8988T (cell line): ENCODE results near the gene PLA2G2E.

Experiments used
- DNase-seq: peaks from one replicate; pipeline ENCODE4 v3.0.0; 2011

The PLA2G2E gene

DNA sequence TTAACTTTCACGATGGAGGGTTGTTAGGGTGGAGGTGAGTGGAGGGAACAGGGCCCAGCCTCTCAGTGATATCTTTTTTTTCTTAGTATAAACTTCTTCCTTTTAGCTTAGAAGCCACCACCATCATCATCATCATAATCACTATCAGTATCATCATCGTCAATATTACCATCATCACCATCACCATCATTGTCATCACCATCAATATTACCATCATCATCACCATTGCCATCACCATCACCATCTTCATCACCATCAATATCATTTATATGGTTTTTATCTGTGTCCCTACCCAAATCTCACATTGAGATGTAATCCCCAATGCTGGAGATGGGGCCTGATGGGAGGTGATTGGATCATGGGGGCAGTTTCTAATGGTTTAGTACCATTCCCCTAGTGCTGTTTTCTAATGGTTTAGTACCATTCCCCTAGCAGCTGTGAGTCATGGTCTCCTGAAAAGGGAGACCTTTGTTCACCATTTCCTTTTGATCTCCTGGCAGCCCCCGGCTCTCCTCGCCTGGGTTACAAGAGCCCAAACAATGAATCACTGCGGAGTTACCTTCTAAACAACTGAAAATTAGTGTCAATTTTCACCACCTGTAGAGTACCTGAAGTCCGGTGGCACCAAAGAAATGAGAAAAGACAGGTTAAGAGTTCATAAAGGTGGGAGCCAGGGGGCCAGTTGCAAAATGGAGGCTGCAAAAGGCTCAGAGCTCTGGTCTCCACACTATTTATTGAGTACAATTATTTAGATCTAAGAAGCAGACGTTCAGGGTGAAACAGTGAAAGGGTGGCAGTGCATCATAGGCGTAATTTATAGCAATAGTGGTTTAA is 3.1 kb upstream of the PLA2G2E start:
- no peak for DNase-seq

DNA sequence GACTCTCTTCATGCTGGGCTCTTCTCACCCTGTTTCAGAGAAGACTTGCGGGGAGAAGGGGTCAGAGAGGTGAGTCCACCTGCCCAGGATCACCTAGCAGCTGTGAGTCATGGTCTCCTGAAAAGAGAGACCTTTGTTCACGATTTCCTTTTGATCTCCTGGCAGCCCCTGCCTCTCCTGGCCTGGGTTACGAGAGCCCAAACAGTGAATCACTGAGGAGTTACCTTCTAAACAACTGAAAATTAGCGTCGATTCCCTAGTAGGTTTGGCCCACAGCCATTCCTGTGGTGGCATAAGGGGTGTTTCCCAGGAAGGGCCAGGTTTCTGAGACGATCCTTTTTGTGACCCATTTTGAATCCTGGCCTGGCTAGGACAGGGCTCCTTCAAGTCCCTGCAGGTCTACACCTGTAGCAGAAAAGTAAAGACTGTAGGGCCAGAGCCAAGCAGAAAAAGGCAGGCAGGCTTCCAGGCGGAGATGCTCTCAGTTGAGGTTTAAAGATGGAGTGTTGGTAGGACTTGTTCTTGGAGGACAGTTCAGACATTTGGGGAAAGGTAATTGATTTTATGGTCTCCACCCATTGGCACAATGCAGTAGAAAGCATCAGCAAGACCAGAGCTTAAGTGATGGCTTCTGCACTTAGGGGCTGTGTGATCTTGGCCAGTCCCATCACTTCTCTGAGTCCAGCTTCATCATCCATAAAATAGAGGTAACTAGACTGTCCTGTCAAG is 2.1 kb upstream of the PLA2G2E start:
- no peak for DNase-seq

DNA sequence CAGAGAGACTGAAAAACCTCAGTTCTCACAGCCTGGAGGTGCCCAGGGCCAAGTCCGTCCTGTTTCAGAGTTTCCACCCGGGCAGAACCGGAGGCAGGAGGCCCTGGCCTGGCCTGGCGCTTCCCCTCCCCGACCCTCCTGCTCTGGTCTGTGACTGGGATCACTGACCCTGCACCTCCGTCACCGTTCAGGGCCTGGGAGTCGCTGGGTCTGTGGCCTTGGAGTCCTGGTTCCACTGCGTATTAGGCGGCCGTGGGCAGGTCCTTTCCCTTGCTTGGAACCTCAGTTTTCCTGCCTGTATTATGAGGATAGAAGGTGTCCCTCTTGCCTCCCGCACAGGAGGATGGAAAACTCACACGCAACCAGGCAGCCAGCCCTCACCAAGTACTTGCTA is 533 bp upstream of the PLA2G2E start:
- DNase-seq = no peak

DNA sequence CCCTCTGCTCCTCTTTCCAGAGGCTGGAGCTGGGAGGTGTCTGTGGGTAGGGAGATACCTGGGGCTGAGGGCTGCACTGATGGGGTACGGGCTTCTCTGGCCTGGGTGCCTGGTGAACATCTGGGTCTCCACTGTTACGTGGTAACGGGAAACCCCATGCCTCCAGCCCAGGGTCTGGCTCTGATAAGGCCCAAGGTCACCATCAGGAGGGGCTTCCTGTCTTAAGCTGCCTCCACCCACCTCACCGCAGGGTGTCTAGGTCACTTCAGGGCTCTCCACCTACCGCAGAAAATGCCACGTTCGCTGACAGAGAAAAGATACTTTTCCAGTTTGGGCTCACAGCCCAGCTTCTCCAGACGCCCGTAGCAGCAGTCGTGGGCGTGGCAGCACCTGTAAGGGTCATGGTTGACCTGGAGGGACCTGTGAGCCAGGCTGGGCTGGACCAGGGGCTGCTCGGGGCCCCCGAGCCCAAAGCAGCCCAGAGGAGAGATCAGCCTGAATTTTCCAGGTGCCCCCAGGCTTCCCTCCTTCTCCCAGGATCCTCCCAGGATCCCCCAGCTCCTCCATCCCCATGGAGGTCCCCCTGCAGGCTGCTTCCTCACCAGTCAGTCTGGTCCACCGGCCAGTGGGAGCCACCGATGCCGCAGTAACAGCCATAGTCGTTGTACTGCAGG is 1.3 kb downstream of the PLA2G2E start:
- no peak for DNase-seq

DNA sequence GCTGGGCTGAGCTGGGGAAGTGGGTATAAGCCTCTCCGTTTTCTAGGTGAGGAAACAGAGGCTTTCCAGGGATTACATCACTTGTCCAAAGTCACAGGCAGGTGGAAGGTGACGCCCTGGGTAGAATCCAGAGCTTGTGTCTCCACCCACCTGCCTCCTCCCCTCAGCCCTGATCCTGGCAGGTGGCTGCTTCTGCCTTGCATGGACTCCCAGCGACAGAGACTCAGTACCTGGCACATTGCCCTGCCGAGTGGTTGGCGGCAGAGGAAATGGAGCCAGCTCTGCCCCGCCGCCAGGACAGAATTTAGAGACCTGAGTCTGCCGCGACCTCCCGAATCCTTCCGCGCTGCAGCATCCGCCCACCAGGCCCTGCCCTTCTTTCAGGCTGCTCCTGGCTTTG is 2.1 kb downstream of the PLA2G2E start:
- no peak for DNase-seq

DNA sequence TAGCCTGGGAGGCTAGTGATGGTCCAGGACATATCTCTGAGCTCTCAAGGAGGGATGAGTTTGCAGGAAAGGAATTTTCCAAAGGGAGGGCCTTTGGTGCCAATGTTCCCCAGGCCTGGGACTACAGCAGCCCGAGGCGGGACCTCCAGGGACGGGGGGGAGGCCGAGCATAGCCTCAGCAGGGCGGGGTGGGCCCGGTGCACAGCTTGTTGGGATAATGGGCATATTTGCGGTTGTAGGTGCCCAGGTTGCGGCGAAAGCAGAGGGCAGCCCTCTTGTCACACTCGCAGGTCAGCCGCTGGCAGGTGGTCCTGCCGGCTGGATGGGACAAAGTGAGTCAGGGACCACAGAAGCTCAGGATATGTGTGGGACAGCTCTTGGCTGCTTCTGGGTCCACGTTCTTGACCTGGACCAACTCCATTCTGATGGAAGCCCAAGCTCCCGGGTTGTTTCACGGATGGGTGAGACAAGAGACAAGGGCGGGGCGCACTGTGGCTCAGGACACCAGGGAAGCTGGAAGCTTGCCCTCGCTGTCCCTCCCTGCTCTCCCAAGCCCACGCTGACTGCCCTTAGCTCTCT is 3.2 kb downstream of the PLA2G2E start:
- DNase-seq = no peak

DNA sequence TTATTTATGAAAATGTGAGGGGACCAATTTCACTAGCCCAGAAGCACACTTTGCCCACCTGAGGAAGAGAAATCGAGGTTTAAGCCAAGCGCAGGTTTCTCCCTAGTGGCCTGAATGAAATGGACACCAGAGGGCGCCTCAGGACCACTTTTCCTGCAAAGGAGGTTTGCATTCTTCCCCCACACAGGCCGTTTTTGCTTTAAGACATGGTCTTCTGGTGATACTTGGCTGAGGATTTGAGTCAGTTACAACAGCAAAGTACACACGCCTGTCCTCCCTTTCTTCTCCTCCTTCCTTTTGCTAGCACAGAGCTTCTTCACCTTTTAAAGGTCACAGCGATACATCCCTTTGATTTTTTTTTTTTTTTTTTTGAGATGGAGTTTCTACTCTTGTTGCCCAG is 5.4 kb downstream of the PLA2G2E start:
- DNase-seq = peak; percentile 60

DNA sequence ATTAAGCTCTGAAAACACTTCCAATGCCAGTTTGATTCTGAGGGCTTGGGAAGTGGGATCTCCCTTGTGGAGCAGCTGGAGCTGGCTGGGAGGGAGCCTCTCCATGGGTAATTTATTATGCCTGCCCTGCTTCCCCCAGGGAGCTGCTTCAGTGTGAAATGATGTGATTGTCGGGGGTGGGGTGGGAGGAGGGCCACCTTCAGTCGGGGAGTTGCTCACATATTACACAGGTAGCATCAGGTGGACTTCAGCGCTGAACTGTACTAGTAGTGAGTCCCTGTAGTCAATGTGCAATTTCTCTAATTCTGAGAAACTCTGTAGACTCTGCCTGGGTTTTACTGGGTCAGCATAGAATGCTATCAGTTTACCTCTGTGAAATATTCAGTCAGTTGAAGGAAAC is 12.8 kb downstream of the PLA2G2E start:
- DNase-seq = no peak

DNA sequence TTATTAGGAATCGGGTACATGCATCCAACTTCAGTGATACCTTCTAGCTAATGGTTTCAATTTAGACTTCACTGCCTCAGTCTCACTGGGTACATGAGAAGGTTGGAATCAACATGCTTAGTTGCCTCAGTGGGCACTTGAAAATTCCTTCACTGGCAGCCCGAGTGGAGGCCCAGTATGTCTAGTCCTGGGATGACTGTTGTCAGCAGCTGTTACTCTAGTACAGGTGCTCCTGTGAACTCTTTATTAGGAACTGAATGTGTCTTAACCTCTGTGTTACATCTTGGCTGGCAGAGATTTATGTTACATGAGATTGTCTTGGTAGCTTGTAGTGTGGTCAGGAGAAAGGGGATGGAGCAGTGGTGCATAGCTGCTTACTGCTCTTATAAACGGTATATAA is 13.4 kb downstream of the PLA2G2E start:
- DNase-seq = no peak

DNA sequence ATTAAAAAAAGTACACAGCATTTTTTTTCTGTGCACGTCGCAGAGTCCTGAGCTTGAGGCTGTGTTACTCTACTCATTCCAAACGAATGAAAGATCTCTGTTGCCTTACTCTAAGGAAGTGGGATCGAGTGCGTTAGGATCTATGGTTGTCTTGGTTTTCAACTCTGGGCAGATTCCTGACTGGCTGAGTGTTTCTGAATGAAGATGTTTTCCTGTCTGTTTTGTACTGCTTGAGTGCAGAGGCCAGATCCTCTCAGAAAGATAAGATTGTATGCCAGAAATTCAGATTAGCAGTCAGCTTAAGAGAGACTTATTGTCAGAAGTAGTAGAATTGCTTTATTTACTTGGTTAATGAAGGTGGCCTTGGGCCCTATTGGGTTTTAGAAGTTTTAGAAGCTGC is 14.0 kb downstream of the PLA2G2E start:
- no peak for DNase-seq

DNA sequence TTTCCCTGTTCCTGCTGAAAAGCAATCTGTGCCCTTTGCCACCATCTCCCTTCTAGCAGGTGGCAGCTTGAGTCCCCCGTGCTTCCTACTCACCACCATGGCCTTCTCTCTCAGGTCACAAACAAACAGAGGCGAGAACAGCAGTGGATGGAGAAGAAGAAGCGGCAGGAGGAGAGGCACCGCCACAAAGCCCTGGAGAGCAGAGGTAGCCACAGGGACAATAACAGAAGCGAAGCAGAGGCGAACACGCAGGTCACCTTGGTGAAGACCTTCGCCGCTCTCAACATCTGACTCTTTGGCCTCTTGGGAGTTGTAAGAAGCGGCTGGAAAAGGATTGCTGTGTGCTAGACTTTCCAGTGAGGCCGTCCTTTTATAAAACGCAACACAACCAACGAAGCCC is 16.0 kb downstream of the PLA2G2E start:
- DNase-seq = no peak

DNA sequence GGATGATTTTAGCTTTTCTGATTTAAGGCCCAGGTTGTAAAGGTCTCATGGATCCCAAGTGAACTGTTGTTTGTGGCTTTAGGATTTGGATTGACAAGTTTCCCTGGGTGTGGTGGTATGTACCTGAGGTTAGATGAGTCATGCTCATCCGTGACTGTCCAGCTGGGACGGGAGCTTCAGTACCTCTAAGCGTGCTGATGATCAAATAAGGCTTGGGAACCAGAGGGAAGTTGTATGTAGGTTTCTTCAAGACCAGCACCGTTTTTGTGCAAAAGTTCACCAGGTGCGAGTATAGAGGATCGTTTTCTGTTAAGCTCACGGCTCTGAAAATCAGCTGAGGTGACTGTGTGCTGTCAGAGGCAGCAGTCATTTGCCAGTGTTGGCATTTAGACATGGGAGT is 19.8 kb downstream of the PLA2G2E start:
- no peak for DNase-seq

DNA sequence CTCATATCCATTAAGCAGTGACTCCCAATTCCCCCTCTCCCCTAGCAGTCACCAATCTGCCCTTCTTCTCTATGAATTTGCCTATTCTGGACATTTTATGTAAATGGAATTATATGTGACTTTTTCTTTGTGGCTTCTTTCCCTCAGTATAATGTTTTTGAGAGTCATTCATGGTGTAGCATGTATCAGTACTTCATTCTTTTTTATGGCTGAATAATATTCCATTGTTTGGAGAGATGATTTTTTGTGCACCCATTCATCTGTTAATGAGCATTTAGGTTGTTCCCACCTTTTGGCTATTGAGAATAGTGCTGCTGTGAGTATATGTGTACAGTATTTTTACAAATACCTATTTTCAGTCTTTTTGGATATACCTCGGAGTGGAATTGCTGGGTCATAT is 21.8 kb downstream of the PLA2G2E start:
- DNase-seq = no peak

DNA sequence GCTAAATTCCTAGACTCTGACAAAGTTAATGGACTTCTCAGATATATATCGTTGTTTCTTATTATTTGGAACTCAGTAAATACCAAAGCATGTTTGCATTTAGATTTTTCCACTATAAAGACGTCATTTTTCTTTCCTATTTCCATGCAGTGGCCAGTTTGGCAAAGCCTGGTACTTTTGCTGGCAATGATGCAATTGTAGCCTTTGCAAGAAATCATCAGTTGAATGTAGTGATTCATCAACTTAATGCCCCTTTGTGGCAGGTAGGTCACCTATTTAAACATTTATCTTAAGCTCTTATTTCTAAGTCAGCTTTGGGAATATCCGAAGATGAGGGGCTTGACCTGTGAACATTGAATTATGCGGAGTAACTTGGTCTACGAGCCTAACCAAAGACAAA is 29.2 kb downstream of the PLA2G2E start:
- no peak for DNase-seq

DNA sequence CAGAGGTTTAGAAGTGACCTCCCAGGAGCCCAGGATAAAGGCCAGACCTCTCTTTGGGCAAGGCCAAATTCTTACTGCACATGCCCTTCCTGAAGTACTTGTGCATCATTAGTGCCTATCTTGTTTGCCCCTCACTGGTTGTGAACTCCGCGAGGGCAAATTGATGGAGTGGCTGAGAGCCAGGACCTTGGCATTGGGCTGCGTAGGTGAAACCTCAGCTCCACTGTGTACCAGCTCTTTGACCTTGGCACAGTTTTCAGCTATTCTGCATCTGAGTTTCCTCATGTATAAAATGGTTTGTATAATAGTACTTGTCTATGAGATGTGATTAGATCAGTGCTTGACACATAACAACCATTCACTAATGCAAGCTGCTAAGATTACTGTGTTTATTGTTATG is 29.7 kb downstream of the PLA2G2E start:
- DNase-seq = no peak

DNA sequence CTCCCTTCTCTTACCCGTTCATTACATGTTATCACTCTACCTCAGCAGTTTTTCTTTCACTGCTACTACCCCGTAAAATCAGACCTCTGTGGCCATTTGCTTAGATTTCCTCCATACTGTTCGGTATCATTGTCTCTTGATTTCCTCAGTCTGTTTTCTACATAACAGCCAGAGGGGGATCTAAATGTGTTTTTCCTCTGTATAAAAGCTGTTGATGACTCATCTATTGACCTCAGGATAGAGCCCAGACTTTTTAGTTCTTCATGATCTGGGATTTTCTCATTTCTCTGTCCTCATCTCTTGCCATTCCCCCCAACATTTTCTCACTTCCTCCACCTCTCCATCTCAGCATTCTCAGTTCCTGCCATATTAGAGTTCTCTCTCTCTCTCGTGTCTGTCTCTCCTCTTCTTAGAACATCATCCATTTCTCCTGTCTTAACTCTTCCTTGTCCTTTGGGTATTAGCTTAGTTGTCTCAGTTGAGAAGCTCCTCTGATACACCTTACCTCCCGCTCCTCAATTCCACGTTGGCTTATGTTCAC is 30.7 kb downstream of the PLA2G2E start:
- no peak for DNase-seq

DNA sequence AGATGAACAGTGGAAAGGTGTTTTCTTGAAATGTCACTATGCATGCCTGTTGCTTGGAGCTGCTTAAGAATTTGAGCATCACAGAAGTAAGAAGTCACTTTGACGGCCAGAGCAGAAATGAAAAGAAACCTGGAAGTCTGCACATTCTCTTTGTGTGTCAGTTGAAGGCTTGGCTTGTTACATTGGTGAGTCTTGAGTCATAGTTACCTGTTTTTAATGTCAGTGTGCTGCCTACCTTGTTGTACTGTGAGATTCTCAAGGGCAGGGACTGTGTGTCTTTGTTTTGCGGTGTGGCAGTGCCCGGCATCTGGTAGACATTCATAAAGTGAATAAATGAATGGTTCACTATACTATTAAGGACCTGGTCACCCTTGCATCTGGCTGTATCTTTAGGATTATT is 31.3 kb downstream of the PLA2G2E start:
- DNase-seq = no peak

DNA sequence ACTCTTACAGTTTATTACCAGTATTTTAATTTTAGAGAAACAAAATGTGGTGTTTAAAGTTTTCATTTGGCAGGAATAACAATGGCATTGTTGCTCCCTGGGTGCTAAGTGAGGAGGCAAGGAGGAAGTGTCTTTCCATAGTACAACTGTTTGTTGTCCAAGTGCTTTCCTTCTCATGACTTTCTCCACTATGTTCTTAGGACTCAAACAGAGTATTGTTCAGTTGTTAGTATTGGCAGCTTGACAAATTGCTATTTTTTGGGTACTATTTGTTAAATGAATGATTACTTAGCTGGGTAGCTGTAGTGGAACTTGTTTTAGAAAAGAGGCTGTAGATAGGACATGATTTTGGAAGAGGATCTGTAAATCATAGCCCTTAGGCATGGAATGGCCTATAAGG is 33.8 kb downstream of the PLA2G2E start:
- DNase-seq = no peak

DNA sequence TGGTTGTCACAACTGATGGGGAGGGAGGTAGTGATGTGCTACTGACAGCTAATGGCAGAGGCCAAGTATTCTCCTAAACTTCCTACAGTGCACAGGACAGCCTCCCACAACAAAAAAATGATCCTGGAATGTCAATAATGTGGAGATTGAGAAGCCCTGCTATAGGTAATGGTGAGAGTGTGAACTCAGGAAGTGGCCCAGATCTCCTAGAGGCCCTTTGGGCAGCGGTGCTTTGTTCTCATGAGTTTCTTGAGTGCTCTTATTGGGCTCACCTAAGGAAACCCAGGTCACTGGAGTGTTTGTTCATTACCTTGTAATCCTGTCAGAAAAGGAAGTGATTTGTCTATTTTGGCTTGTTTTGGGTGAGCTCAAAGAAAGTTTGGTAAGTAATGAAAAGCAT is 35.3 kb downstream of the PLA2G2E start:
- no peak for DNase-seq

DNA sequence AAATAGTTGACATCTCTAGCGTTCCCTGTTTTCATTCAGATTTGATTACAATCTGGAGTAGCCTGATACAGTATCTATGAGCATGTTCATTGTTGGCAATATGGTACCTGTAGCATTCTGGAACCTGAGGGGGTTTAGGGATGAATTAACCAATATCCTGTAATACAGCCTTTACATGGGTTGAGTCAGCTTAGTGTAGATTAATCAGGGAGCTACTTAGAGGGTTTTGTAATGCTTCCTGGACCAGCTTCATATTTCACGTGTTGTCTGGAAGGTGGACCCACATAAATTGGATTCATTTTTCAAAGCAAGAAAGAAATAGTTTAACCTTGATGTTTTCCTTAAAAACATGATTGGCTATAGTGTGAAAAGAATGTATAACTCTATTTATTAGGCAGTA is 37.6 kb downstream of the PLA2G2E start:
- DNase-seq = no peak

DNA sequence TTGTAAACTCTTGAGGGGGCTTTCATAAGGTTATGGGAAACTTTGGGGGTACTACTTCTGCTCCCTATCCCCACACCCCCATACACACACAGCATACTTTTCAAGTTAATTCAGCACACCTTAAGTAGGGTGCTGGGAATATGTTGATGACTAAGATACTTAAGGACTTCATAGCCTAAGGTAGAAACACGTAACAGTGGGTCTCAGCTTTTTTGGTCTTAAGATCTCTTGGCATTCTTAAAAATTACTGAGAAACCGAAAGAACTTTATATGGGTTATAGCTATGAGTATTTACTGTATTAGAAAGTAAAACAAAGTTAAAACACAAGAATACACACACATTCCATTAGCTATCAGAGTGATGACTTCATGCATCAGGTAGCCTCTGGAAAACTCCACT is 39.1 kb downstream of the PLA2G2E start:
- DNase-seq = no peak

DNA sequence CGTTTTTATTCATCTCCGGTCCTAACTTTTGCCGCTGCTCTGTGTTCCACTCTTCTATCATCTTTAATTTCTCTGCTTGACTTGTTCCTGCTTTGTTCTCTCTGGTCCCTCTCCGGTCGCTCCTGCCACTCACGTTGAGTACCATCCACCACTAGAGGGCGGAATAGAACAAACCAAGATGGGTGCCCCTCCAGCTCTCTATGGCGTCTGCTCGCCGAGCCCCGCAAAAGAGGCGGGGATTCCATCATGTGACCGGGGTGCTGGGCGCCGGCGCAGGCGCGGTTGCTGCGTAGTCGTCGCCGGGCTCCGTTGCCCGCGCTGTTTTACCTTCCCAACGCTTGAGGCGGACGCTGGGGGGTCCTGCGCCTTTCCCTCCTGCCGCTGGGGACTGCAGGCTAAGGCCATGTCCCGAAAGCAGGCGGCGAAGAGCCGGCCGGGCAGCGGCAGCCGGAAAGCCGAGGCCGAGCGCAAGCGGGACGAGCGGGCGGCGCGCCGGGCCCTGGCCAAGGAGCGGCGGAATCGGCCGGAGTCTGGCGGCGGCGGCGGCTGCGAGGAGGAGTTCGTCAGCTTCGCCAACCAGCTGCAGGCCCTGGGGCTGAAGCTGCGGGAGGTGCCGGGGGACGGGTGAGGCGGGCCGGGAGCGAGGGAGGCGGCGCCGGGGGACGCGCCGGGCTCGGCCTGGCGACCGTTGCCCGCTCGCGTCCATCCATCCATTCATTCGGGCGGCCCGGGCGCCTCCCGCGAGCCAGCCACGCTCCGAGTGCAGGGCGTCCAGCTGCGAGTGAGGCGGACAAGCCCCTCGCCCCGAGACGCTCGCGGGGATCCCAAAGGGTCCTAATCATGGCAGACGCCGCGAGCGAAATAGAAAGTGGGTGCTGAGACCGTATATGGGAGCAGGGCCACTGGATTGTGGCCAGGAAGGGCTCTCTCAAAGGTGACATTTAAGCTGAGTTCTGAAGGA is 41.0 kb downstream of the PLA2G2E start, which contains the start of gene OTUD3:
Gene OTUD3 (plus strand): TSS at position 285 of the 961 bp plus-strand sequence. CDS start 119 bp downstream, at position 404.
- DNase-seq = peak; percentile 69
